ENCODE data around the gene PHKG1.
"Not testable (repeated sequence)": the region's sequence is repeated elsewhere in the genome, so short reads cannot be mapped to it uniquely, and the experiment has no call there.

The PHKG1 gene

DNA sequence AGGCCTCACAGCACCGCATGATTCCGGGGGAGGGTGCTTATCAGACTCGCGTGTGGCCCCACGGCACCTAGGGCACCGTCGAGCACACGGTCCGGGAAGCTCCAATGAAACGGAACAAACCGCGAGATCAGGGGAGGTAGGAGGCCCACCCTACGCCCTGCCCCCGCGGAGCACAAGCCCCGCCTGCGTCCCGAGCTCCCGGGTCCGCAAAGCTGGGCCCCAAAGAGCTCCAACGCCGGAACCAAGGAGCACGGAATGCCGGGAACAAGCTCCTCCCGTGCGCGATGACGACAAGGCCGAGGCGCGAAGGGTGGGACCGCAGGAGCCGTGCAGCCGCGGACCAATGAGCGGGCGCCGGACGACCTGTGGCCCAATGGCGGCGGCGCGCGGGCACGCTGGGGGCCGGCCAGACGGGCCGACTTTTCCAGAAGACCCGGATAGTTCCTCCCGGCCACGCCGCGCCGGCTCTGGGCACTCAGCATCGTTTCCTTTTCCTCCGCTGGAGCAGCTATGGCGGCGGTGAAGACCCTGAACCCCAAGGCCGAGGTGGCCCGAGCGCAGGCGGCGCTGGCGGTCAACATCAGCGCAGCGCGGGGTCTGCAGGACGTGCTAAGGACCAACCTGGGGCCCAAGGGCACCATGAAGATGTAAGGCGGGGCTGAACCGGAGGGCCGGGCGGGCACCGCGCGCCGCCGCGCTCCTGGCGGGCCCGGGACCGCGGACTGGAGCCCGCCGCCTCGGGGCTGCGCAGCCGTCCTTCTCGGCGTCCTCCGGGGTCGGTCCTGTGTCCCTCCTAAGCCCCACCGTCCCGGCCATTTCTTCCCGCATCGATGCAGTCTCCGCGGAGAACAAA is 41.2 kb downstream of the PHKG1 start, which contains the start of the genes CCT6A and PSPH:
Gene CCT6A, plus strand, starts transcription at position 427 of the 853 bp plus-strand sequence. Its CDS starts 84 bp downstream, at position 511.
Gene PSPH, minus strand, starts transcription at position 106 of the 853 bp plus-strand sequence. CDS start 30,232 bp downstream, outside the sequence.
- Histone ChIP-seq H3K4me2 (peak within 1 kb of the TSS; percentile 88 to 97 (median 91)), H3K36me3 (peaks cover 38 to 43% (median 41%) of the 10 kb centered on the region in 11 experiments), H3K9me3 (replicated peaks in 1 of 11) (no peaks in the 10 kb centered on the region), H3K27ac (peak within 1 kb of the TSS; percentile 81 to 99 (median 95)), H3K4me1 (peaks cover 38 to 59% (median 45%) of the 10 kb centered on the region in 10 experiments), H4K20me1 (peaks cover 0 to 47% (median 37%) of the 10 kb centered on the region in 11 experiments; a peak in 18 of 22 replicates), H3K27me3 (no peaks in the 10 kb centered on the region), H3K4me3 (peak within 1 kb of the TSS; percentile 82 to 100 (median 96)), H3K9ac (peak within 1 kb of the TSS; percentile 88 to 99 (median 96))
- no peak for TF ChIP-seq Cebpa-rat (IDR thresholded peaks at IDR 0.05)

GRCh38 chr7:56051053-56051338 is 41.8 kb downstream of the PHKG1 start:
- H3K36me3 ChIP-seq, result peaks cover 32 to 41% (median 36%) of the 10 kb centered on the region in 11 experiments
- peak overlapping the region; percentile 88 to 99 (median 96) for H3K9ac ChIP-seq
- TF ChIP-seq Cebpa-rat (IDR thresholded peaks at IDR 0.05), result no peak
- H3K27ac ChIP-seq, result peak overlapping the region; percentile 81 to 99 (median 95)
- H3K27me3 ChIP-seq, result no peaks in the 10 kb centered on the region
- peaks cover 38 to 54% (median 44%) of the 10 kb centered on the region in 10 experiments for H3K4me1 ChIP-seq
- no peaks in the 10 kb centered on the region for H3K9me3 ChIP-seq (replicated peaks in 1 of 11)
- peaks cover 0 to 42% (median 31%) of the 10 kb centered on the region in 11 experiments; a peak in 18 of 22 replicates for H4K20me1 ChIP-seq
- peak overlapping the region; percentile 82 to 100 (median 96) for H3K4me3 ChIP-seq
- peak overlapping the region; percentile 67 to 94 (median 85) for H3K4me2 ChIP-seq

DNA sequence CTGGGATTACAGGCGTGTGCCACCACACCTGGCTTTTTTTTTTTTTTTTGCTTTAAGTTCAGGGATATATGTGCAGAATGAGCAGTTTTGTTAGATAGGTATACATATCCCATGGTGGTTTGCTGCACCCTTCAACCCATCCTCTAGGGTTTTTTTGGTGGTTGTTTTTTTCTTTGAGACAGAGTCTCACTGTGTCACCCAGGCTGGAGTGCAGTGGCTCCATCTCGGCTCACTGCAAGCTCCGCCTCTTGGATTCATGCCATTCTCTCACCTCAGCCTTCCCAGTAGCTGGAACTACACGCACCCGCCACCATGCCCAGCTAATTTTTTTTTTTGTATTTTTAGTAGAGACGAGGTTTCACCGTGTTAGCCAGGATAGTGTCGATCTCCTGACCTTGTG is 44.0 kb downstream of the PHKG1 start:
- not testable (repeated sequence) for H3K4me2 ChIP-seq; H3K9me3 ChIP-seq (replicated peaks in 1 of 11); H3K9ac ChIP-seq; H3K27me3 ChIP-seq; H3K4me3 ChIP-seq; H3K27ac ChIP-seq
- Histone ChIP-seq H3K36me3 (peaks cover 10 to 30% (median 15%) of the 10 kb centered on the region in 11 experiments), H4K20me1 (peaks cover 0 to 20% (median 11%) of the 10 kb centered on the region in 11 experiments; a peak in 15 of 22 replicates), H3K4me1 (peaks cover 21 to 36% (median 27%) of the 10 kb centered on the region in 10 experiments)

- H3K4me1 ChIP-seq, result peaks cover 16 to 30% (median 22%) of the 10 kb centered on the region in 10 experiments
- H3K9me3 ChIP-seq (replicated peaks in 1 of 11), result no peaks in the 10 kb centered on the region
- peaks cover 0 to 15% (median 6%) of the 10 kb centered on the region in 11 experiments; a peak in 14 of 22 replicates for H4K20me1 ChIP-seq
- peaks cover 5 to 27% (median 10%) of the 10 kb centered on the region in 11 experiments for H3K36me3 ChIP-seq
- H3K27ac ChIP-seq, result no peak overlapping the region
- no peaks in the 10 kb centered on the region for H3K27me3 ChIP-seq
- no peak for TF ChIP-seq Cebpa-rat (IDR thresholded peaks at IDR 0.05)
- no peak overlapping the region for H3K4me2 ChIP-seq
- no peak overlapping the region for H3K4me3 ChIP-seq
- H3K9ac ChIP-seq, result no peak overlapping the region
Observed at GRCh38 chr7:56048245-56048644, 44.5 kb downstream of the PHKG1 start.

- H3K4me2 ChIP-seq; H4K20me1 ChIP-seq; H3K27ac ChIP-seq; H3K9me3 ChIP-seq (replicated peaks in 1 of 11); H3K4me3 ChIP-seq; H3K9ac ChIP-seq; H3K27me3 ChIP-seq: not testable (repeated sequence)
- Histone ChIP-seq H3K36me3 (peaks cover 0 to 26% (median 9%) of the 10 kb centered on the region in 11 experiments; a peak in 19 of 22 replicates), H3K4me1 (peaks cover 10 to 24% (median 16%) of the 10 kb centered on the region in 10 experiments)
Observed at GRCh38 chr7:56047446-56048116, 45.2 kb downstream of the PHKG1 start.

GRCh38 chr7:56046721-56047445 is 45.9 kb downstream of the PHKG1 start:
- H3K4me3 ChIP-seq, result no peak overlapping the region
- no peak overlapping the region for H3K27ac ChIP-seq
- peaks cover 0 to 32% (median 14%) of the 10 kb centered on the region in 11 experiments; a peak in 17 of 22 replicates for H3K36me3 ChIP-seq

GRCh38 chr7:56045758-56046157 is 47.0 kb downstream of the PHKG1 start:
- H4K20me1 ChIP-seq; H3K9ac ChIP-seq; H3K4me3 ChIP-seq; H3K27me3 ChIP-seq; H3K9me3 ChIP-seq (replicated peaks in 1 of 11): not testable (repeated sequence)
- Histone ChIP-seq H3K36me3 (peaks cover 4 to 42% (median 22%) of the 10 kb centered on the region in 11 experiments; a peak in 20 of 22 replicates), H3K4me2 (peak overlapping the region in 2 of 11 experiments; percentile 41 to 42; a peak in 3 of 22 replicates), H3K4me1 (peaks cover 10 to 22% (median 14%) of the 10 kb centered on the region in 10 experiments), H3K27ac (0 out of 22 replicates have a peak overlapping the region, but pooled peaks of 1 of the 11 experiments have one; percentile 24)

More at GRCh38 chr7:56046721-56047445, 45.9 kb downstream of the PHKG1 start:
- Histone ChIP-seq H3K4me2 (no peak overlapping the region), H4K20me1 (peaks cover 0 to 2% (median 0%) of the 10 kb centered on the region in 11 experiments; a peak in 3 of 22 replicates), H3K9me3 (replicated peaks in 1 of 11) (no peaks in the 10 kb centered on the region), H3K27me3 (no peaks in the 10 kb centered on the region), H3K9ac (no peak overlapping the region), H3K4me1 (peaks cover 10 to 22% (median 14%) of the 10 kb centered on the region in 10 experiments)
- TF ChIP-seq Cebpa-rat (IDR thresholded peaks at IDR 0.05), result no peak

GRCh38 chr7:56040730-56041129 is 52.0 kb downstream of the PHKG1 start:
- no peak for TF ChIP-seq Cebpa-rat (IDR thresholded peaks at IDR 0.05)
- peaks cover 7 to 51% (median 28%) of the 10 kb centered on the region in 11 experiments; a peak in 21 of 22 replicates for H3K36me3 ChIP-seq
- no peak overlapping the region for H3K27ac ChIP-seq
- H3K4me1 ChIP-seq, result peaks cover 0 to 8% (median 0%) of the 10 kb centered on the region in 10 experiments; a peak in 3 of 20 replicates
- H3K27me3 ChIP-seq, result no peaks in the 10 kb centered on the region
- no peaks in the 10 kb centered on the region for H3K9me3 ChIP-seq (replicated peaks in 1 of 11)
- no peaks in the 10 kb centered on the region for H4K20me1 ChIP-seq
- no peak overlapping the region for H3K9ac ChIP-seq
- H3K4me2 ChIP-seq, result no peak overlapping the region
- no peak overlapping the region for H3K4me3 ChIP-seq

Data from BLaER1 treated with 17β-estradiol and CSF1 and Interleukin-3, amounts not matched to agents 10 nM and 100 nM (cell line).